Stimulated activated naive CD8-positive, alpha-beta T cell treated with anti-CD3 and anti-CD28 coated beads, Interleukin-15, Interleukin-2, amounts not matched to agents 100 ng/mL and 50 ng/mL, for 24 hours (primary cell): ENCODE results near the gene KRTDAP.

Source experiments
- H3K27ac Mint-ChIP-seq: one replicate; pipeline ENCODE4 v1.8.0; 2021; ENCODE audit warnings: mild to moderate bottlenecking, mixed read lengths
- H3K27me3 Mint-ChIP-seq: one replicate; pipeline ENCODE4 v1.8.0; 2021; ENCODE audit warnings: mixed read lengths
- H3K36me3 Mint-ChIP-seq: one replicate; pipeline ENCODE4 v1.8.0; 2021; ENCODE audit warnings: low read depth, mixed read lengths
- H3K4me1 Mint-ChIP-seq: one replicate; pipeline ENCODE4 v1.8.0; 2021; ENCODE audit warnings: low read depth, mixed read lengths
- H3K4me3 Mint-ChIP-seq: one replicate; pipeline ENCODE4 v1.8.0; 2021; ENCODE audit warnings: mild to moderate bottlenecking, mixed read lengths
- H3K9me3 Mint-ChIP-seq: one replicate; pipeline ENCODE4 v1.8.0; 2021; ENCODE audit warnings: mixed read lengths

The KRTDAP gene

GRCh38 chr19:35490364-35490763 lies at the start of gene KRTDAP:
TSS of gene KRTDAP (minus strand) at chr19:35490464. CDS start at chr19:35490442, 22 bp downstream.
- Mint-ChIP-seq H3K4me3 (no peak within 1 kb of the TSS), H3K27ac (no peak within 1 kb of the TSS), H3K27me3 (peaks cover 13% of the 10 kb centered on the region), H3K9me3 (no peaks in the 10 kb centered on the region), H3K4me1 (peaks cover 13% of the 10 kb centered on the region), H3K36me3 (no peaks in the 10 kb centered on the region)

GRCh38 chr19:35539850-35540249 lies 49.6 kb upstream of the KRTDAP start:
- Mint-ChIP-seq H3K36me3 (peaks cover 26% of the 10 kb centered on the region), H3K4me3 (no peak overlapping the region), H3K27ac (no peak overlapping the region), H3K4me1 (peaks cover 10% of the 10 kb centered on the region), H3K27me3 (peaks cover 2% of the 10 kb centered on the region), H3K9me3 (no peaks in the 10 kb centered on the region)

- Mint-ChIP-seq H3K36me3 (peaks cover 21% of the 10 kb centered on the region), H3K27me3 (peaks cover 3% of the 10 kb centered on the region), H3K4me3 (no peak overlapping the region), H3K9me3 (no peaks in the 10 kb centered on the region), H3K27ac (no peak overlapping the region), H3K4me1 (peaks cover 4% of the 10 kb centered on the region)
Measured at GRCh38 chr19:35539314-35539713, 49.0 kb upstream of the KRTDAP start.

- Mint-ChIP-seq H3K27ac (no peak overlapping the region), H3K36me3 (no peaks in the 10 kb centered on the region), H3K4me1 (peaks cover 19% of the 10 kb centered on the region), H3K9me3 (no peaks in the 10 kb centered on the region), H3K4me3 (no peak overlapping the region), H3K27me3 (peaks cover 8% of the 10 kb centered on the region)
Measured at GRCh38 chr19:35534803-35535480, 44.7 kb upstream of the KRTDAP start.

- H3K27ac Mint-ChIP-seq, result no peak overlapping the region
- H3K4me1 Mint-ChIP-seq, result peaks cover 19% of the 10 kb centered on the region
- H3K4me3 Mint-ChIP-seq, result peak overlapping the region; percentile 28
- no peaks in the 10 kb centered on the region for H3K36me3 Mint-ChIP-seq
- no peaks in the 10 kb centered on the region for H3K9me3 Mint-ChIP-seq
- H3K27me3 Mint-ChIP-seq, result peaks cover 14% of the 10 kb centered on the region
Measured at GRCh38 chr19:35533822-35534392, 43.6 kb upstream of the KRTDAP start.

GRCh38 chr19:35533201-35533821 lies 43.0 kb upstream of the KRTDAP start, which contains the start of gene GAPDHS:
TSS of gene GAPDHS (plus strand) at chr19:35533456. CDS start at chr19:35533528, 72 bp downstream.
- Mint-ChIP-seq H3K36me3 (no peaks in the 10 kb centered on the region), H3K4me1 (peaks cover 19% of the 10 kb centered on the region), H3K4me3 (peak within 1 kb of the TSS; percentile 28), H3K27me3 (peaks cover 20% of the 10 kb centered on the region), H3K27ac (no peak within 1 kb of the TSS), H3K9me3 (no peaks in the 10 kb centered on the region)

GRCh38 chr19:35531291-35531690 lies 41.0 kb upstream of the KRTDAP start:
- no peaks in the 10 kb centered on the region for H3K9me3 Mint-ChIP-seq
- peaks cover 25% of the 10 kb centered on the region for H3K27me3 Mint-ChIP-seq
- no peak overlapping the region for H3K4me3 Mint-ChIP-seq
- H3K27ac Mint-ChIP-seq, result no peak overlapping the region
- H3K4me1 Mint-ChIP-seq, result peaks cover 19% of the 10 kb centered on the region
- H3K36me3 Mint-ChIP-seq, result no peaks in the 10 kb centered on the region

GRCh38 chr19:35529241-35530218 lies 39.3 kb upstream of the KRTDAP start:
- no peak overlapping the region for H3K27ac Mint-ChIP-seq
- no peaks in the 10 kb centered on the region for H3K36me3 Mint-ChIP-seq
- H3K27me3 Mint-ChIP-seq, result peaks cover 26% of the 10 kb centered on the region
- no peaks in the 10 kb centered on the region for H3K9me3 Mint-ChIP-seq
- no peak overlapping the region for H3K4me3 Mint-ChIP-seq
- peaks cover 19% of the 10 kb centered on the region for H3K4me1 Mint-ChIP-seq

GRCh38 chr19:35528218-35529038 lies 38.2 kb upstream of the KRTDAP start, which contains the start of gene SBSN:
TSS of gene SBSN (minus strand) at chr19:35528311. CDS start at chr19:35528281, 30 bp downstream.
- H3K27ac Mint-ChIP-seq, result no peak within 1 kb of the TSS
- H3K4me1 Mint-ChIP-seq, result peaks cover 11% of the 10 kb centered on the region
- no peak within 1 kb of the TSS for H3K4me3 Mint-ChIP-seq
- H3K27me3 Mint-ChIP-seq, result peaks cover 31% of the 10 kb centered on the region
- no peaks in the 10 kb centered on the region for H3K36me3 Mint-ChIP-seq
- no peaks in the 10 kb centered on the region for H3K9me3 Mint-ChIP-seq

GRCh38 chr19:35525873-35526272 lies 35.6 kb upstream of the KRTDAP start:
- no peaks in the 10 kb centered on the region for H3K4me1 Mint-ChIP-seq
- H3K36me3 Mint-ChIP-seq, result no peaks in the 10 kb centered on the region
- H3K9me3 Mint-ChIP-seq, result no peaks in the 10 kb centered on the region
- H3K27ac Mint-ChIP-seq, result no peak overlapping the region
- no peak overlapping the region for H3K4me3 Mint-ChIP-seq
- peaks cover 26% of the 10 kb centered on the region for H3K27me3 Mint-ChIP-seq

- Mint-ChIP-seq H3K27ac (no peak overlapping the region), H3K27me3 (peaks cover 26% of the 10 kb centered on the region), H3K4me1 (no peaks in the 10 kb centered on the region), H3K4me3 (no peak overlapping the region), H3K36me3 (no peaks in the 10 kb centered on the region), H3K9me3 (no peaks in the 10 kb centered on the region)
Measured at GRCh38 chr19:35524181-35524837, 34.0 kb upstream of the KRTDAP start.

- H3K27ac Mint-ChIP-seq, result no peak overlapping the region
- H3K4me1 Mint-ChIP-seq, result no peaks in the 10 kb centered on the region
- no peaks in the 10 kb centered on the region for H3K9me3 Mint-ChIP-seq
- H3K27me3 Mint-ChIP-seq, result peaks cover 14% of the 10 kb centered on the region
- no peak overlapping the region for H3K4me3 Mint-ChIP-seq
- H3K36me3 Mint-ChIP-seq, result no peaks in the 10 kb centered on the region
Measured at GRCh38 chr19:35522745-35523327, 32.6 kb upstream of the KRTDAP start.

GRCh38 chr19:35521124-35521743 lies 31.0 kb upstream of the KRTDAP start:
- Mint-ChIP-seq H3K27me3 (peaks cover 19% of the 10 kb centered on the region), H3K36me3 (no peaks in the 10 kb centered on the region), H3K4me3 (no peak overlapping the region), H3K27ac (no peak overlapping the region), H3K4me1 (no peaks in the 10 kb centered on the region), H3K9me3 (no peaks in the 10 kb centered on the region)
